ENCODE results near the gene USHBP1. TPM values are rescaled to one million over a fixed set of nuclear protein-coding genes. Genes with fewer than 3 reads are reported as not detected.

Gene USHBP1
- total and polyA plus RNA-seq, 10 of the 15 experiments (the other 5 are each of a cell fraction or from before 2014, with no cell fraction given), result 0.05 to 0.96 (median 0.22) TPM; not detected in 2

- TF ChIP-seq SREBF1 (IDR thresholded peaks at IDR 0.05; ENCODE audit: low read length), result no peak
- peak; percentile 92 for TF ChIP-seq E2F8 (IDR thresholded peaks at IDR 0.05; ENCODE audit: low read depth, partially characterized antibody)
- TF ChIP-seq BCLAF1 (IDR thresholded peaks at IDR 0.05), result no peak
- peak; percentile 33; the same call in 1 of the 2 replicates for TF ChIP-seq PKNOX1 (IDR thresholded peaks at IDR 0.05)
- no peak for TF ChIP-seq BMI1 (IDR thresholded peaks at IDR 0.05; ENCODE audit: borderline replicate concordance)
- no peak for TF ChIP-seq NRF1 (conservative IDR thresholded peaks at IDR 0.05; ENCODE audit: low read depth, low read length)
- TF ChIP-seq CHD2 (IDR thresholded peaks at IDR 0.05; ENCODE audit: borderline replicate concordance, low read depth, low read length), result 0 out of 2 replicates have a peak, but pooled peaks have one; percentile 5
- TF ChIP-seq PML (IDR thresholded peaks at IDR 0.05; ENCODE audit: low read length), result peak; percentile 85; the same call in 1 of the 2 replicates
- peak; percentile 93 for TF ChIP-seq NBN (IDR thresholded peaks at IDR 0.05)
- peak; percentile 83; the same call in 1 of the 2 replicates for TF ChIP-seq SMARCA5 (IDR thresholded peaks at IDR 0.05)
- TF ChIP-seq RB1 (IDR thresholded peaks at IDR 0.05; ENCODE audit: borderline replicate concordance), result peak; percentile 83; the same call in 1 of the 2 replicates
- TF ChIP-seq MLLT1 (IDR thresholded peaks at IDR 0.05), result peak; percentile 51; the same call in 1 of the 2 replicates
- TF ChIP-seq MXI1 (IDR thresholded peaks at IDR 0.05; ENCODE audit: low read depth, low read length), result peak; percentile 47; the same call in 1 of the 2 replicates
- no peak; the same call in 1 of the 2 replicates for TF ChIP-seq NFIC (IDR thresholded peaks at IDR 0.05; ENCODE audit: low read depth, low read length)
- no peak for TF ChIP-seq RCOR1 (conservative IDR thresholded peaks at IDR 0.05; ENCODE audit: low read depth, low read length)
- peak; percentile 87 for TF ChIP-seq KLF5 (IDR thresholded peaks at IDR 0.05; ENCODE audit: partially characterized antibody)
- no peak for TF ChIP-seq FOXM1 (IDR thresholded peaks at IDR 0.05; ENCODE audit: low read depth, low read length)
- no peak for TF ChIP-seq PBX3 (IDR thresholded peaks at IDR 0.05; ENCODE audit: insufficient replicate concordance, low read depth, low read length)
Measured at GRCh38 chr19:17215127-17215971, 49.2 kb downstream of the USHBP1 start, which contains the start of gene USE1 (continued).

Data from GM12878 (cell line).